HG03432 (cell line): Measurements from ENCODE around the gene VPREB3.

Source experiments
- ATAC-seq: cut with Tn5 transposase; IDR thresholded peaks from one replicate; pipeline ENCODE4 v1.9.1; 2021; ENCODE audit warnings: mild to moderate bottlenecking, moderate library complexity; ENCODE audit not compliant: unreplicated experiment

VPREB3 gene

GRCh38 chr22:23704062-23704461 is 50.2 kb downstream of the VPREB3 start:
- ATAC-seq, result no peak
